Keratinocyte (primary cell): ENCODE measurements around the gene ATRNL1. TPM values are rescaled to one million over a fixed set of nuclear protein-coding genes. Genes with fewer than 3 reads are reported as not detected.

Source experiments
- DNase-seq: peaks from one replicate; pipeline ENCODE4 v3.0.0-alpha.2; 2011; ENCODE audit warnings: low read depth, missing footprints, low spot score
- FAIRE-seq: peaks from 2 replicates; lab custom pipeline; 2011; peaks lifted over from hg19 to GRCh38; lab: Jason Lieb, UNC
- H2AFZ ChIP-seq: 2 replicates; pipeline ENCODE4 v1.6.0; 2012; ENCODE audit warnings: low read length, control low read depth, inconsistent platforms; ENCODE audit not compliant: control insufficient read depth
- H3K27ac ChIP-seq: 2 replicates; pipeline ENCODE4 v1.5.1; 2011; ENCODE audit warnings: low read length; ENCODE audit not compliant: control insufficient read depth, insufficient read depth
- H3K27me3 ChIP-seq: 3 replicates; pipeline ENCODE4 v1.6.0; 2011; ENCODE audit warnings: low read length; ENCODE audit not compliant: control insufficient read depth, insufficient read depth; ENCODE audit errors: extremely low read depth
- H3K36me3 ChIP-seq, 2 experiments: 2 replicates in 1 of 2; 3 replicates in 1 of 2; pipeline ENCODE4 v1.5.1; 2011; ENCODE audit warnings: low read length in 2 of 2, mild to moderate bottlenecking in 1 of 2; ENCODE audit not compliant: control insufficient read depth in 2 of 2, insufficient read depth in 2 of 2; ENCODE audit errors: extremely low read depth in 1 of 2
- H3K4me1 ChIP-seq: 3 replicates; pipeline ENCODE4 v1.5.1; 2011; ENCODE audit warnings: low read length; ENCODE audit not compliant: control insufficient read depth, insufficient read depth; ENCODE audit errors: extremely low read depth
- H3K4me2 ChIP-seq: 3 replicates; pipeline ENCODE4 v1.6.0; 2011; ENCODE audit warnings: low read depth, low read length; ENCODE audit not compliant: control insufficient read depth, insufficient read depth; ENCODE audit errors: extremely low read depth
- H3K4me3 ChIP-seq, 3 experiments: fragments of 200-600 bp in 1 of 3; sonication (generic) in 1 of 3; 2 replicates in 2 of 3; 3 replicates in 1 of 3; pipeline ENCODE4 v1.5.1; 2011 to 2016; ENCODE audit warnings: low read length in 3 of 3, mild to moderate bottlenecking in 3 of 3, control low read depth in 2 of 3, inconsistent platforms in 1 of 3, low read depth in 1 of 3, mixed read lengths in 1 of 3, mixed run types in 1 of 3, moderate library complexity in 1 of 3; ENCODE audit not compliant: control insufficient read depth in 2 of 3, insufficient read depth in 2 of 3; ENCODE audit errors: extremely low read depth in 1 of 3
- H3K79me2 ChIP-seq: 2 replicates; pipeline ENCODE4 v1.6.0; 2012; ENCODE audit warnings: low read length; ENCODE audit not compliant: control insufficient read depth, insufficient read depth
- H3K9ac ChIP-seq: 3 replicates; pipeline ENCODE4 v1.6.0; 2011; ENCODE audit warnings: low read length; ENCODE audit not compliant: control insufficient read depth, insufficient read depth; ENCODE audit errors: extremely low read depth
- H3K9me1 ChIP-seq: 3 replicates; pipeline ENCODE4 v1.6.0; 2011; ENCODE audit warnings: low read length; ENCODE audit not compliant: control insufficient read depth, insufficient read depth; ENCODE audit errors: extremely low read depth
- H3K9me3 ChIP-seq: 2 replicates; pipeline ENCODE4 v1.5.1; 2012; ENCODE audit warnings: low read depth, low read length; ENCODE audit not compliant: control insufficient read depth
- H4K20me1 ChIP-seq: 3 replicates; pipeline ENCODE4 v1.6.0; 2011; ENCODE audit warnings: low read length; ENCODE audit not compliant: control insufficient read depth, insufficient read depth; ENCODE audit errors: extremely low read depth
- CTCF ChIP-seq, 3 experiments: IDR thresholded peaks in 1 of 3; conservative IDR thresholded peaks in 1 of 3; optimal IDR thresholded peaks in 1 of 3; 2 replicates in 2 of 3; 3 replicates in 1 of 3; pipeline versions ENCODE3 to v1.5.1; 2011; ENCODE audit warnings: low read length in 3 of 3, mild to moderate bottlenecking in 3 of 3, moderate library complexity in 2 of 3, control low read depth in 1 of 3, inconsistent platforms in 1 of 3; ENCODE audit not compliant: insufficient read depth in 2 of 3; ENCODE audit errors: extremely low read depth in 1 of 3
- EZH2 ChIP-seq: IDR thresholded peaks from one replicate; pipeline ENCODE4 v1.6.1; 2012; ENCODE audit warnings: inconsistent platforms, mild to moderate bottlenecking, low read length, moderate library complexity
- dilution Hi-C: fragments of 300-500 bp; cut with MboI; formaldehyde crosslinking; loops from one replicate; pipeline ENCODE4 v1.7.0; 2020; ENCODE audit warnings: low sequenced_read_pairs; ENCODE audit not compliant: extremely low pct_ligation_motif_present
- polyA plus RNA-seq, 5 experiments: library from polyadenylated mRNA; depleted of rRNA in 3 of 5; stranded (reverse) in 3 of 5; stranded (forward) in 1 of 5; unstranded in 1 of 5; fragments of >200 nt; gene quantifications; 1 replicate in 1 of 5; 2 replicates in 3 of 5; 3 replicates in 1 of 5; pipeline versions ENCODE4 v1.2.1 to v1.2.3, GENCODE V29; 2011 to 2012; ENCODE audit warnings: missing spikeins in 2 of 5, low read depth in 1 of 5, low replicate concordance in 1 of 5

Gene ATRNL1
- polyA plus RNA-seq, 1 donor (not counting 4 experiments of a cell fraction or from before 2014, with no cell fraction given), result 0.07 TPM

DNA sequence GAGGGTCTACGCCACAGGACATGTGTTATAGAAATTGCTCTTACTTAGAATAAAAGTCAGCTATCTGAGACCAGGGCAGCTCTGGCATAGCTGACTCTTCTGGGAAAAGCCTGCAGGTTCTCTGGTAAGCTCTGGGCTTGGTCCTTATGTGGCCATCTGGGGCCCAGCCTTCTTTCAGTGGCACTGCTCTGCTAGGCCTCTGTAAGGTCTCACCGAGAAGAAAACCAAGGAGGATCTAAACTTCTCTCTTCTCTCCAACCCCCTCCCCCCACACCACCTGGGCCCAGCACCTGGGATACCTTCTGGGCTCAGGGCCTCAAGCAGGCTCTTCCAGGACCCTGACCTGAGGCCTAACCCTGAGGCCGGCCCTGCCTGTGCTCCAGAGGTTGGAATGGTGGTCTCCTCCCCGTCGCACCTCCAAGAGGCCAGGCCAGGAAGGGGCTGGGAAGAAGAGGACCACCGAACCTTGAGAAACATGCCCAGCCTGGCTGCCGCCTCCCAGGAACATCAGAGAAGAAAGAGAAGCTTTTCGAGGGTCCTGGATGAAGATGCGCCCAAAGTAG is 856.2 kb downstream of the ATRNL1 start:
- dilution Hi-C loops, result no loop called here
- TF ChIP-seq EZH2 (no peak), CTCF (optimal IDR thresholded peaks at IDR 0.05 in 1 of 3, IDR thresholded peaks at IDR 0.05 in 1 of 3, conservative IDR thresholded peaks at IDR 0.05 in 1 of 3; ENCODE audit: extremely low read depth in 1 of 3, insufficient read depth in 2 of 3, low read length in 3 of 3) (no peak)

DNA sequence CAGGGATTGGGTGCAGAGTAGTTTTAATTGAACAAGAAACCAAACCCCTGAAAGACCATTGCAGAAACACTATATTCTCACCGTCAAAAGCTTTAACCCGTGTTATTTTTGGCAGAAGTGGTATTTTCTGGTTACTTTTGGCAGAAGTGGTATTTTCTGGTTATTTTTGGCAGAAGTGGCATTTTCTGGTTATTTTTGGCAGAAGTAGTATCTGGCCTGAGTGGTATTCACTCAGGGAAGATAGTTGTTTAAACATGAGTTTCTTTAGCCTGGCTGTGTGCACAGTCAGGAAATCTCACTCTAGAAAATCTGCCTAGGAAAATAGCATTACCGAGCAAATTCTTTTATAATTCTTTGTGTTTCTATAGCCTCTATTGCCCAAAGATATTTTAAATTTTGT is 857.2 kb downstream of the ATRNL1 start:
- no peaks in the 10 kb centered on the region for H4K20me1 ChIP-seq
- DNase-seq, result no peak

More for the DNA sequence above, 856.2 kb downstream of the ATRNL1 start:
- no peaks in the 10 kb centered on the region for H3K9me3 ChIP-seq
- no peak overlapping the region for H3K4me2 ChIP-seq
- H3K27me3 ChIP-seq, result no peaks in the 10 kb centered on the region
- no peak overlapping the region for H2AFZ ChIP-seq
- H3K36me3 ChIP-seq, result no peaks in the 10 kb centered on the region
- H3K9ac ChIP-seq, result no peak overlapping the region
- H3K27ac ChIP-seq, result no peak overlapping the region
- no peaks in the 10 kb centered on the region for H4K20me1 ChIP-seq
- DNase-seq (no peak), FAIRE-seq (no peak)
- no peak overlapping the region for H3K4me3 ChIP-seq
- no peaks in the 10 kb centered on the region for H3K79me2 ChIP-seq
- peaks cover 19% of the 10 kb centered on the region for H3K4me1 ChIP-seq
- no peaks in the 10 kb centered on the region for H3K9me1 ChIP-seq

More for the DNA sequence above, 857.2 kb downstream of the ATRNL1 start:
- no peak for TF ChIP-seq EZH2
- TF ChIP-seq CTCF (optimal IDR thresholded peaks at IDR 0.05 in 1 of 3, IDR thresholded peaks at IDR 0.05 in 1 of 3, conservative IDR thresholded peaks at IDR 0.05 in 1 of 3; ENCODE audit: extremely low read depth in 1 of 3, insufficient read depth in 2 of 3, low read length in 3 of 3), result no peak
- no peaks in the 10 kb centered on the region for H3K27me3 ChIP-seq
- H3K9ac ChIP-seq, result no peak overlapping the region
- no peak overlapping the region for H3K27ac ChIP-seq
- no peak overlapping the region for H3K4me3 ChIP-seq
- H3K9me3 ChIP-seq, result no peaks in the 10 kb centered on the region
- peaks cover 14% of the 10 kb centered on the region for H3K4me1 ChIP-seq
- no peaks in the 10 kb centered on the region for H3K36me3 ChIP-seq
- H2AFZ ChIP-seq, result no peak overlapping the region
- H3K4me2 ChIP-seq, result no peak overlapping the region
- dilution Hi-C loops, result no loop called here
- H3K79me2 ChIP-seq, result no peaks in the 10 kb centered on the region
- FAIRE-seq, result no peak
- H3K9me1 ChIP-seq, result no peaks in the 10 kb centered on the region
